GM21423 (cell line): ENCODE measurements around the gene CCDC6.
"Not testable (repeated sequence)": the region's sequence is repeated elsewhere in the genome, so short reads cannot be mapped to it uniquely, and the experiment has no call there.

Experiments
- ATAC-seq: cut with Tn5 transposase; IDR thresholded peaks from one replicate; pipeline ENCODE4 v1.9.1; 2021; ENCODE audit warnings: mild to moderate bottlenecking, moderate library complexity; ENCODE audit not compliant: unreplicated experiment

The CCDC6 gene

GRCh38 chr10:59771162-59771807, 135.1 kb downstream of the CCDC6 start:
- ATAC-seq = no peak

GRCh38 chr10:59770689-59771088, 135.7 kb downstream of the CCDC6 start:
- ATAC-seq = no peak

GRCh38 chr10:59762505-59762904, 143.9 kb downstream of the CCDC6 start:
- no peak for ATAC-seq

GRCh38 chr10:59757966-59758365, 148.4 kb downstream of the CCDC6 start:
- no peak for ATAC-seq

- ATAC-seq = no peak
Measured at GRCh38 chr10:59754951-59755350, 151.4 kb downstream of the CCDC6 start.

GRCh38 chr10:59753267-59753666, 153.1 kb downstream of the CCDC6 start, which contains the start of gene MRLN:
TSS of gene MRLN (minus strand) at chr10:59753455.
- ATAC-seq = no peak

- no peak for ATAC-seq
Measured at GRCh38 chr10:59752278-59752940, 153.9 kb downstream of the CCDC6 start.

- no peak for ATAC-seq
Measured at GRCh38 chr10:59750155-59750945, 156.0 kb downstream of the CCDC6 start.

GRCh38 chr10:59748834-59749233, 157.5 kb downstream of the CCDC6 start:
- ATAC-seq = no peak

- ATAC-seq = no peak
Measured at GRCh38 chr10:59745163-59745650, 161.1 kb downstream of the CCDC6 start.

- ATAC-seq = not testable (repeated sequence)
Measured at GRCh38 chr10:59744762-59745161, 161.6 kb downstream of the CCDC6 start.

- not testable (repeated sequence) for ATAC-seq
Measured at GRCh38 chr10:59744156-59744555, 162.2 kb downstream of the CCDC6 start.

- no peak for ATAC-seq
Measured at GRCh38 chr10:59741583-59741982, 164.8 kb downstream of the CCDC6 start.

GRCh38 chr10:59741048-59741447, 165.3 kb downstream of the CCDC6 start:
- no peak for ATAC-seq
